H1 (cell line): Measurements from ENCODE around the gene SCRN3. TPM values are rescaled to one million over a fixed set of nuclear protein-coding genes. Genes with fewer than 3 reads are reported as not detected.

Experiments
- ASH2L ChIP-seq: fragments of 200-600, 300-600 bp; sonication (generic); IDR thresholded peaks from one replicate; pipeline ENCODE4 v1.7.1; 2017; ENCODE audit warnings: low read length
- ATF3 ChIP-seq: IDR thresholded peaks from 2 replicates; pipeline ENCODE4 v1.6.1; 2011; ENCODE audit warnings: low read depth, mild to moderate bottlenecking, low read length; ENCODE audit not compliant: insufficient read depth
- BCL11A ChIP-seq, 2 experiments: IDR thresholded peaks; one replicate each; pipeline ENCODE4 v1.6.1; 2011; ENCODE audit warnings: low read depth in 2 of 2, low read length in 2 of 2, mild to moderate bottlenecking in 2 of 2
- BRCA1 ChIP-seq: IDR thresholded peaks from 2 replicates; pipeline ENCODE4 v1.6.1; 2012; ENCODE audit warnings: low read depth, low read length, improper control_type of control experiment
- CREB1 ChIP-seq: IDR thresholded peaks from 2 replicates; pipeline ENCODE4 v1.6.1; 2012; ENCODE audit warnings: inconsistent platforms
- CTBP2 ChIP-seq: IDR thresholded peaks from 2 replicates; pipeline ENCODE4 v1.7.0; 2011; ENCODE audit warnings: borderline replicate concordance, mild to moderate bottlenecking, moderate library complexity, mixed read lengths, low read length; ENCODE audit not compliant: insufficient read depth, insufficient read length
- JUN ChIP-seq: IDR thresholded peaks from 2 replicates; pipeline ENCODE4 v1.6.1; 2011; ENCODE audit warnings: low read depth, mild to moderate bottlenecking, improper control_type of control experiment, low read length
- PHF8 ChIP-seq: fragments of 200-600 bp; sonication (generic); conservative IDR thresholded peaks from 2 replicates; pipeline ENCODE4 v1.7.1; 2012; ENCODE audit warnings: low read depth, mild to moderate bottlenecking, inconsistent platforms, low read length, moderate library complexity
- POU5F1 ChIP-seq: IDR thresholded peaks from 2 replicates; pipeline ENCODE4 v1.6.1; 2011; ENCODE audit warnings: low read depth, mild to moderate bottlenecking, low read length, moderate library complexity
- TCF12 ChIP-seq: IDR thresholded peaks from 2 replicates; pipeline ENCODE4 v1.6.1; 2011; ENCODE audit warnings: low read depth, mild to moderate bottlenecking, low read length
- ZNF274 ChIP-seq: IDR thresholded peaks from 2 replicates; pipeline ENCODE4 v1.7.0; 2012; ENCODE audit warnings: low read length, borderline replicate concordance; ENCODE audit errors: extremely low read depth
- polyA plus RNA-seq, 7 experiments: library from polyadenylated mRNA; depleted of rRNA in 3 of 7; stranded (reverse) in 5 of 7; unstranded in 2 of 7; fragments of >200 nt in 5 of 7; fragments of 200-250 nt in 2 of 7; gene quantifications; 1 replicate in 5 of 7; 2 replicates in 1 of 7; 4 replicates in 1 of 7; pipeline versions ENCODE4 v1.2.1 to v1.2.3, GENCODE V29; 2011 to 2013; ENCODE audit warnings: missing spikeins in 2 of 7, mixed read lengths in 2 of 7
- total RNA-seq: library from RNA; stranded (reverse); fragmentation: NEBNext Ultra II Directional; extraction: Animal tissue kit (Norgen Biotek cat#: 25700); gene quantifications from 2 replicates; pipeline ENCODE4 v1.2.1, GENCODE V29; 2021

Gene SCRN3
- total and polyA plus RNA-seq, 2 of the 8 experiments (the other 6 are each of a cell fraction or from before 2014, with no cell fraction given) = 7.4 to 7.8 TPM

GRCh38 chr2:174449033-174449432 lies 53.5 kb downstream of the SCRN3 start (continued):
- no peak for TF ChIP-seq BCL11A (IDR thresholded peaks at IDR 0.05; ENCODE audit: low read depth in 2 of 2, low read length in 2 of 2)
- no peak for TF ChIP-seq TCF12
- TF ChIP-seq ASH2L = no peak
- no peak for TF ChIP-seq CTBP2
- TF ChIP-seq CREB1 = no peak
- TF ChIP-seq BRCA1 = no peak
- TF ChIP-seq JUN = no peak
- TF ChIP-seq ZNF274 = no peak
- TF ChIP-seq PHF8 = no peak
- no peak for TF ChIP-seq POU5F1
- TF ChIP-seq ATF3 = no peak
